Bronchial epithelial cell (primary cell): ENCODE measurements around the gene SGSM1. TPM values are rescaled to one million over a fixed set of nuclear protein-coding genes. Genes with fewer than 3 reads are reported as not detected.
A peak's percentile ranks its signal among the peaks of the same experiment; 100 is the strongest.

ENCODE experiments used
- DNase-seq: peaks from one replicate; pipeline ENCODE4 v3.0.0-alpha.2; 2010; ENCODE audit warnings: low read depth
- FAIRE-seq: peaks from 2 replicates; lab custom pipeline; 2011; peaks lifted over from hg19 to GRCh38; lab: Jason Lieb, UNC
- H3K27me3 ChIP-seq: 2 replicates; pipeline ENCODE4 v1.5.1; 2011; ENCODE audit warnings: low read length; ENCODE audit not compliant: control insufficient read depth, insufficient read depth
- H3K36me3 ChIP-seq: 2 replicates; pipeline ENCODE4 v1.5.1; 2011; ENCODE audit warnings: low read length; ENCODE audit not compliant: control insufficient read depth, insufficient read depth
- H3K4me3 ChIP-seq: 2 replicates; pipeline ENCODE4 v1.5.1; 2011; ENCODE audit warnings: mild to moderate bottlenecking, low read depth, low read length, control low read depth
- CTCF ChIP-seq: IDR thresholded peaks from 2 replicates; pipeline ENCODE4 v1.5.1; 2011; ENCODE audit warnings: mild to moderate bottlenecking, moderate library complexity, low read length, control low read depth, inconsistent platforms; ENCODE audit not compliant: insufficient read depth, severe bottlenecking
- total RNA-seq: library from RNA; depleted of rRNA; stranded (reverse); fragments of >200 nt; gene quantifications from 2 replicates; pipeline ENCODE4 v1.2.1, GENCODE V29; 2014

SGSM1 gene
- total RNA-seq, 1 donor from 2014 or later: not detected

- Histone ChIP-seq H3K4me3 (no peak overlapping the region), H3K27me3 (peaks cover 5% of the 10 kb centered on the region), H3K36me3 (no peaks in the 10 kb centered on the region)
- TF ChIP-seq CTCF: no peak
- FAIRE-seq (no peak), DNase-seq (no peak)
These were observed 21.3 kb downstream of the SGSM1 start for GRCh38 chr22:24827296-24827695.

GRCh38 chr22:24830205-24830979 lies 24.4 kb downstream of the SGSM1 start:
- no peak for FAIRE-seq
- TF ChIP-seq CTCF: no peak
- Histone ChIP-seq H3K27me3 (peaks cover 7% of the 10 kb centered on the region), H3K4me3 (no peak overlapping the region), H3K36me3 (no peaks in the 10 kb centered on the region)
- DNase-seq: no peak

- no peak for FAIRE-seq
- TF ChIP-seq CTCF: no peak
- DNase-seq: no peak
- peaks cover 8% of the 10 kb centered on the region for H3K27me3 ChIP-seq
- no peak overlapping the region for H3K4me3 ChIP-seq
- no peaks in the 10 kb centered on the region for H3K36me3 ChIP-seq
These were observed 25.7 kb downstream of the SGSM1 start for GRCh38 chr22:24831687-24832086.

GRCh38 chr22:24833881-24834495 lies 28.0 kb downstream of the SGSM1 start:
- DNase-seq: no peak
- H3K36me3 ChIP-seq: no peaks in the 10 kb centered on the region
- no peak for FAIRE-seq
- TF ChIP-seq CTCF: no peak
- no peak overlapping the region for H3K4me3 ChIP-seq
- peaks cover 4% of the 10 kb centered on the region for H3K27me3 ChIP-seq

- Histone ChIP-seq H3K36me3 (no peaks in the 10 kb centered on the region), H3K4me3 (no peak overlapping the region), H3K27me3 (peaks cover 4% of the 10 kb centered on the region)
- peak; percentile 43 for TF ChIP-seq CTCF
- DNase-seq (peak; percentile 48), FAIRE-seq (no peak)
These were observed 29.0 kb downstream of the SGSM1 start for GRCh38 chr22:24834845-24835570.
